HEK293 (cell line): ENCODE results near the gene HDAC8.

ENCODE experiments used
- CTCF ChIA-PET: fragments of 350-600 bp; formaldehyde crosslinking; extraction: SDS; loops from one replicate; lab custom pipeline; 2021; ENCODE audit warnings: antibody characterized with exemption; lab: Yijun Ruan, JAX
- POLR2A ChIA-PET: fragments of 300-600 bp; formaldehyde crosslinking; extraction: SDS; loops from one replicate; lab custom pipeline; 2020; ENCODE audit warnings: antibody characterized with exemption, inconsistent platforms; lab: Yijun Ruan, JAX
- H3K27ac ChIP-seq: fragments of 200-500 bp; sonication (Bioruptor generic); 2 replicates; pipeline ENCODE4 v1.5.1; 2014; ENCODE audit warnings: low read depth, low read length, control low read depth, inconsistent platforms; ENCODE audit errors: extremely low read depth
- H3K36me3 ChIP-seq, 2 experiments: fragments of 200-500 bp in 1 of 2; sonication (Bioruptor generic) in 1 of 2; 1 replicate in 1 of 2; 2 replicates in 1 of 2; pipeline ENCODE4 v1.5.1; 2014 to 2017; ENCODE audit warnings: inconsistent platforms in 2 of 2, low read length in 2 of 2; ENCODE audit not compliant: control insufficient read depth in 2 of 2, insufficient read depth in 1 of 2
- H3K4me1 ChIP-seq: fragments of 200-500 bp; sonication (Bioruptor generic); 2 replicates; pipeline ENCODE4 v1.5.1; 2014; ENCODE audit warnings: mild to moderate bottlenecking, low read length, inconsistent platforms; ENCODE audit not compliant: control insufficient read depth, insufficient read depth
- H3K4me3 ChIP-seq: 2 replicates; pipeline ENCODE4 v1.5.1; 2011; ENCODE audit warnings: low read depth, mild to moderate bottlenecking, control low read depth, low read length, moderate library complexity
- H3K9me3 ChIP-seq: fragments of 200-500 bp; sonication (Bioruptor generic); 2 replicates; pipeline ENCODE4 v1.5.1; 2014; ENCODE audit warnings: low read depth, low read length, inconsistent platforms; ENCODE audit not compliant: control insufficient read depth, insufficient read depth
- ATF2 ChIP-seq: fragments of 450-650 bp; formaldehyde crosslinking; IDR thresholded peaks from 2 replicates; pipeline ENCODE4 v1.5.1; 2016; ENCODE audit warnings: missing biosample characterization, missing genetic modification characterization, low read depth
- BCL11A ChIP-seq: fragments of 450-650 bp; formaldehyde crosslinking; IDR thresholded peaks from 2 replicates; pipeline ENCODE4 v1.5.1; 2016; ENCODE audit warnings: low read depth, missing biosample characterization, missing genetic modification characterization
- KLF7 ChIP-seq: fragments of 450-650 bp; formaldehyde crosslinking; IDR thresholded peaks from 2 replicates; pipeline ENCODE4 v1.5.1; 2016; ENCODE audit warnings: missing biosample characterization, missing genetic modification characterization, borderline replicate concordance
- MEIS1 ChIP-seq: sonication (generic); formaldehyde crosslinking; IDR thresholded peaks from 2 replicates; pipeline ENCODE4 v1.8.1; 2022; ENCODE audit warnings: missing genetic modification reagents, mild to moderate bottlenecking, borderline replicate concordance
- MZF1 ChIP-seq: fragments of 450-650 bp; formaldehyde crosslinking; IDR thresholded peaks from 2 replicates; pipeline ENCODE4 v1.5.1; 2017; ENCODE audit warnings: missing biosample characterization, missing genetic modification characterization, borderline replicate concordance
- REST ChIP-seq: fragments of 450-650 bp; formaldehyde crosslinking; IDR thresholded peaks from 2 replicates; pipeline ENCODE4 v1.5.1; 2016; ENCODE audit warnings: missing biosample characterization, missing genetic modification characterization
- SP2 ChIP-seq: fragments of 450-650 bp; formaldehyde crosslinking; IDR thresholded peaks from 2 replicates; pipeline ENCODE4 v1.5.1; 2016; ENCODE audit warnings: missing biosample characterization, missing genetic modification characterization
- SP3 ChIP-seq: fragments of 450-650 bp; formaldehyde crosslinking; IDR thresholded peaks from 2 replicates; pipeline ENCODE4 v1.5.1; 2016; ENCODE audit warnings: missing biosample characterization, missing genetic modification characterization
- ZBTB8A ChIP-seq: fragments of 450-650 bp; formaldehyde crosslinking; IDR thresholded peaks from 2 replicates; pipeline ENCODE4 v1.5.1; 2016; ENCODE audit warnings: missing biosample characterization, missing genetic modification characterization
- ZNF148 ChIP-seq: fragments of 450-650 bp; formaldehyde crosslinking; IDR thresholded peaks from 2 replicates; pipeline ENCODE4 v1.5.0; 2017; ENCODE audit warnings: missing biosample characterization, missing genetic modification characterization, borderline replicate concordance
- ZNF211 ChIP-seq: fragments of 450-650 bp; formaldehyde crosslinking; IDR thresholded peaks from 2 replicates; pipeline ENCODE4 v1.5.1; 2016; ENCODE audit warnings: low read depth, missing biosample characterization, missing genetic modification characterization
- ZNF366 ChIP-seq: fragments of 450-650 bp; formaldehyde crosslinking; conservative IDR thresholded peaks from 2 replicates; pipeline ENCODE4 v1.5.1; 2016; ENCODE audit warnings: missing biosample characterization, missing genetic modification characterization
- ZNF423 ChIP-seq: fragments of 450-650 bp; formaldehyde crosslinking; IDR thresholded peaks from 2 replicates; pipeline ENCODE4 v1.5.1; 2016; ENCODE audit warnings: missing biosample characterization, missing genetic modification characterization
- ZNF449 ChIP-seq: fragments of 450-650 bp; formaldehyde crosslinking; IDR thresholded peaks from 2 replicates; pipeline ENCODE4 v1.5.1; 2017; ENCODE audit warnings: missing biosample characterization, mild to moderate bottlenecking, missing genetic modification characterization, moderate library complexity
- ZNF571 ChIP-seq: fragments of 450-650 bp; formaldehyde crosslinking; IDR thresholded peaks from 2 replicates; pipeline ENCODE4 v1.5.0; 2017; ENCODE audit warnings: missing biosample characterization, missing genetic modification characterization
- ZNF626 ChIP-seq: fragments of 450-650 bp; sonication (Bioruptor Pico); formaldehyde crosslinking; IDR thresholded peaks from 2 replicates; pipeline ENCODE4 v1.5.1; 2018; ENCODE audit warnings: missing biosample characterization, missing genetic modification characterization, inconsistent platforms
- ZNF658 ChIP-seq: fragments of 450-650 bp; formaldehyde crosslinking; IDR thresholded peaks from 2 replicates; pipeline ENCODE4; 2016; ENCODE audit warnings: missing biosample characterization, missing genetic modification characterization
- ZNF692 ChIP-seq: fragments of 450-650 bp; formaldehyde crosslinking; IDR thresholded peaks from 2 replicates; pipeline ENCODE4 v1.5.1; 2016; ENCODE audit warnings: missing biosample characterization, missing genetic modification characterization
- ZNF777 ChIP-seq: fragments of 450-650 bp; formaldehyde crosslinking; IDR thresholded peaks from 2 replicates; pipeline ENCODE4 v1.5.1; 2017; ENCODE audit warnings: missing biosample characterization, missing genetic modification characterization, borderline replicate concordance
- ZNF792 ChIP-seq: fragments of 450-650 bp; formaldehyde crosslinking; IDR thresholded peaks from 2 replicates; pipeline ENCODE4 v1.5.1; 2016; ENCODE audit warnings: missing biosample characterization, missing genetic modification characterization
- ZSCAN30 ChIP-seq: fragments of 450-650 bp; IDR thresholded peaks from 2 replicates; pipeline ENCODE4 v1.5.1; 2018; ENCODE audit warnings: missing biosample characterization, mild to moderate bottlenecking, missing genetic modification characterization, moderate library complexity

The HDAC8 gene

GRCh38 chrX:72348247-72348979 lies 224.2 kb downstream of the HDAC8 start (continued):
- TF ChIP-seq SP2 (tag by site-specific recombination) = no peak
- TF ChIP-seq ZNF571 = no peak
- TF ChIP-seq ATF2 (tag by site-specific recombination) = no peak
- TF ChIP-seq, all 188 proteins: peak for 0

- H3K9me3 ChIP-seq = no peaks in the 10 kb centered on the region
- H3K4me1 ChIP-seq = no peaks in the 10 kb centered on the region; the same call in 1 of the 2 replicates
- no peak overlapping the region for H3K4me3 ChIP-seq
- CTCF ChIA-PET = no interaction called here
- TF ChIP-seq ZNF449 (tag by site-specific recombination) (no peak), ZNF777 (tag by site-specific recombination) (no peak), BCL11A (no peak), ZNF211 (tag by site-specific recombination) (no peak), ZNF626 (tag by site-specific recombination) (no peak), ZNF792 (no peak)
- H3K36me3 ChIP-seq = peaks cover 0 to 5% of the 10 kb centered on the region in 2 experiments; a peak in 2 of 3 replicates
- POLR2A ChIA-PET = interaction anchor here (1.2 kb wide), 1 partner anchor 70 kb away, joined by 6 read pairs; the partner anchor contains the start of gene RPS4X
- no peak overlapping the region for H3K27ac ChIP-seq
Measured at GRCh38 chrX:72347366-72347765, 225.3 kb downstream of the HDAC8 start.

GRCh38 chrX:72346302-72346949 lies 226.2 kb downstream of the HDAC8 start:
- no peak overlapping the region for H3K27ac ChIP-seq
- H3K36me3 ChIP-seq = peaks cover 0 to 5% of the 10 kb centered on the region in 2 experiments; a peak in 2 of 3 replicates
- ChIA-PET CTCF (interaction anchor here (0.6 kb wide), 1 partner anchor 11 kb away, joined by 3 read pairs; no protein-coding TSS in a partner anchor), POLR2A (no interaction called here)
- H3K4me1 ChIP-seq = no peaks in the 10 kb centered on the region; the same call in 1 of the 2 replicates
- no peak overlapping the region for H3K4me3 ChIP-seq
- no peaks in the 10 kb centered on the region for H3K9me3 ChIP-seq
- TF ChIP-seq KLF7 (tag by site-specific recombination) (no peak), ZBTB8A (tag by site-specific recombination) (no peak), MZF1 (tag by site-specific recombination) (no peak), REST (no peak), ZNF366 (tag by site-specific recombination) (no peak), ZNF692 (no peak), ZSCAN30 (tag by site-specific recombination) (no peak), SP3 (tag by site-specific recombination) (no peak), ZNF423 (tag by site-specific recombination) (no peak), ZNF658 (no peak), ZNF148 (no peak), MEIS1 (CRISPR knock-in tag) (no peak)
